NCI-H128 (cell line): Measurements from ENCODE around the gene MUSTN1.

Experiments
- DNase-seq: peaks from one replicate; lab custom pipeline; 2025; ENCODE audit not compliant: unreplicated experiment; lab: John Stamatoyannopoulos, UW

Gene MUSTN1

GRCh38 chr3:52787672-52788625 is 46.9 kb downstream of the MUSTN1 start:
- DNase-seq, result no peak

GRCh38 chr3:52787246-52787645 is 47.6 kb downstream of the MUSTN1 start:
- no peak for DNase-seq

- DNase-seq, result no peak
Observed at GRCh38 chr3:52786330-52787215, 48.2 kb downstream of the MUSTN1 start.

- no peak for DNase-seq
Observed at GRCh38 chr3:52784931-52785590, 49.8 kb downstream of the MUSTN1 start.

GRCh38 chr3:52784021-52784621 is 50.7 kb downstream of the MUSTN1 start:
- no peak for DNase-seq

GRCh38 chr3:52783211-52783555 is 51.6 kb downstream of the MUSTN1 start:
- DNase-seq, result no peak
